ENCODE measurements around the gene DMD. TPM values are rescaled to one million over a fixed set of nuclear protein-coding genes. Genes with fewer than 3 reads are reported as not detected.

DMD gene
- total RNA-seq, 1 experiment from 2014 or later = 25.3 TPM

- BruUV-seq (replicated peaks) = no TSS peak
- H3K79me2 ChIP-seq (ENCODE audit: low read depth) = no peaks in the 10 kb centered on the region
- no peak overlapping the region for H2AFZ ChIP-seq
- no peak for DNase-seq
- TF ChIP-seq, protein P1, sequence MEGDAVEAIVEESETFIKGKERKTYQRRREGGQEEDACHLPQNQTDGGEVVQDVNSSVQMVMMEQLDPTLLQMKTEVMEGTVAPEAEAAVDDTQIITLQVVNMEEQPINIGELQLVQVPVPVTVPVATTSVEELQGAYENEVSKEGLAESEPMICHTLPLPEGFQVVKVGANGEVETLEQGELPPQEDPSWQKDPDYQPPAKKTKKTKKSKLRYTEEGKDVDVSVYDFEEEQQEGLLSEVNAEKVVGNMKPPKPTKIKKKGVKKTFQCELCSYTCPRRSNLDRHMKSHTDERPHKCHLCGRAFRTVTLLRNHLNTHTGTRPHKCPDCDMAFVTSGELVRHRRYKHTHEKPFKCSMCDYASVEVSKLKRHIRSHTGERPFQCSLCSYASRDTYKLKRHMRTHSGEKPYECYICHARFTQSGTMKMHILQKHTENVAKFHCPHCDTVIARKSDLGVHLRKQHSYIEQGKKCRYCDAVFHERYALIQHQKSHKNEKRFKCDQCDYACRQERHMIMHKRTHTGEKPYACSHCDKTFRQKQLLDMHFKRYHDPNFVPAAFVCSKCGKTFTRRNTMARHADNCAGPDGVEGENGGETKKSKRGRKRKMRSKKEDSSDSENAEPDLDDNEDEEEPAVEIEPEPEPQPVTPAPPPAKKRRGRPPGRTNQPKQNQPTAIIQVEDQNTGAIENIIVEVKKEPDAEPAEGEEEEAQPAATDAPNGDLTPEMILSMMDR (conservative IDR thresholded peaks at IDR 0.05) = no peak
- TF ChIP-seq EZH2 (IDR thresholded peaks at IDR 0.05; ENCODE audit: low read depth) = no peak
- CTCF ChIA-PET = no interaction called here
- H3K9me3 ChIP-seq (ENCODE audit: insufficient read depth, low read depth) = no peaks in the 10 kb centered on the region
- no peaks in the 10 kb centered on the region for H3K4me1 ChIP-seq (replicated peaks; ENCODE audit: insufficient read depth)
- H3K4me2 ChIP-seq = no peak overlapping the region
- POLR2A ChIA-PET (ENCODE audit: unreplicated experiment) = no interaction called here
- H4K20me1 ChIP-seq (ENCODE audit: insufficient read depth) = no peaks in the 10 kb centered on the region
- intact Hi-C loops (cut with micrococcal nuclease; ENCODE audit: unreplicated experiment) = no loop called here
- no peaks in the 10 kb centered on the region for H3F3A ChIP-seq (ENCODE audit: insufficient read depth, low read depth)
- H3K4me3 ChIP-seq = no peak overlapping the region
- no peak overlapping the region for H3K27ac ChIP-seq
- no peaks in the 10 kb centered on the region for H3K36me3 ChIP-seq (ENCODE audit: low read depth)
- H3K27me3 ChIP-seq (ENCODE audit: insufficient read depth, low read depth) = no peaks in the 10 kb centered on the region
- no peaks in the 10 kb centered on the region for H3K9me2 ChIP-seq (ENCODE audit: insufficient read depth)
Measured at GRCh38 chrX:32591589-32591988, 619.8 kb downstream of the DMD start.

GRCh38 chrX:32582729-32583128 lies 628.6 kb downstream of the DMD start:
- no peaks in the 10 kb centered on the region for H3K79me2 ChIP-seq (ENCODE audit: low read depth)
- ChIA-PET CTCF (no interaction called here), POLR2A (ENCODE audit: unreplicated experiment) (no interaction called here)
- no peak overlapping the region for H3K4me3 ChIP-seq
- no peaks in the 10 kb centered on the region for H3K27me3 ChIP-seq (ENCODE audit: insufficient read depth, low read depth)
- no peak overlapping the region for H3K27ac ChIP-seq
- BruUV-seq (replicated peaks) = no TSS peak
- no peaks in the 10 kb centered on the region for H4K20me1 ChIP-seq (ENCODE audit: insufficient read depth)
- no peaks in the 10 kb centered on the region for H3K9me2 ChIP-seq (ENCODE audit: insufficient read depth)
- no peak overlapping the region for H3K4me2 ChIP-seq
- no peaks in the 10 kb centered on the region for H3K4me1 ChIP-seq (replicated peaks; ENCODE audit: insufficient read depth)
- H3K9me3 ChIP-seq (ENCODE audit: insufficient read depth, low read depth) = no peaks in the 10 kb centered on the region
- no peaks in the 10 kb centered on the region for H3K36me3 ChIP-seq (ENCODE audit: low read depth)
- intact Hi-C loops (cut with micrococcal nuclease; ENCODE audit: unreplicated experiment) = no loop called here
- DNase-seq = no peak
- no peak overlapping the region for H2AFZ ChIP-seq
- H3F3A ChIP-seq (ENCODE audit: insufficient read depth, low read depth) = no peaks in the 10 kb centered on the region
- TF ChIP-seq EZH2 (IDR thresholded peaks at IDR 0.05; ENCODE audit: low read depth) = no peak
- TF ChIP-seq, protein P1 (conservative IDR thresholded peaks at IDR 0.05) = no peak

DNA sequence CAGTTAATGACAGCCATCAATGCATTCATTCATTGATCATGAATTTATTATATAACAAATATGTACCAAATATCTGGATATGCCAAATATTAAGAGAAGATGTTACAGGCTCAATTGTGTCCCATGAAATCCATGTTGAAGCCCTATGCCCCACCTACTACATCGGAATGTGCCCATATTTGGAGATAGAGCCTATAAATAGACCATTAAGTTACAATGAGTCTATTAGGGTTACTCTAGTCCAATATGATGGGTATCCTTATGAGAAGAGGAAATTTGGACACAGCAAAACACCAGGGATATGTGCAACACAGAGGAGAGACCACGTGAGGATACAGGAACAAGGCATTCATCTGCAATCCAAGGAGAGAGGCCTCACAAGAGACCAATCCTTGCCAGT lies 634.5 kb downstream of the DMD start:
- intact Hi-C loops (cut with micrococcal nuclease; ENCODE audit: unreplicated experiment) = no loop called here
- BruUV-seq (replicated peaks) = no TSS peak
- no peak overlapping the region for H3K4me2 ChIP-seq

More for the DNA sequence above, 634.5 kb downstream of the DMD start:
- no peaks in the 10 kb centered on the region for H3K4me1 ChIP-seq (replicated peaks; ENCODE audit: insufficient read depth)
- H3K27ac ChIP-seq = no peak overlapping the region
- no peaks in the 10 kb centered on the region for H3K36me3 ChIP-seq (ENCODE audit: low read depth)
- H2AFZ ChIP-seq = no peak overlapping the region
- no peak for TF ChIP-seq EZH2 (IDR thresholded peaks at IDR 0.05; ENCODE audit: low read depth)
- TF ChIP-seq, protein P1 (conservative IDR thresholded peaks at IDR 0.05) = no peak
- no peaks in the 10 kb centered on the region for H3F3A ChIP-seq (ENCODE audit: insufficient read depth, low read depth)
- DNase-seq = no peak
- H3K27me3 ChIP-seq (ENCODE audit: insufficient read depth, low read depth) = no peaks in the 10 kb centered on the region
- H4K20me1 ChIP-seq (ENCODE audit: insufficient read depth) = no peaks in the 10 kb centered on the region
- H3K9me2 ChIP-seq (ENCODE audit: insufficient read depth) = no peaks in the 10 kb centered on the region
- CTCF ChIA-PET = no interaction called here
- H3K9me3 ChIP-seq (ENCODE audit: insufficient read depth, low read depth) = no peaks in the 10 kb centered on the region
- H3K4me3 ChIP-seq = no peak overlapping the region
- POLR2A ChIA-PET (ENCODE audit: unreplicated experiment) = no interaction called here
- no peaks in the 10 kb centered on the region for H3K79me2 ChIP-seq (ENCODE audit: low read depth)
